HG03280 (cell line): ENCODE results near the gene CYB5RL.

Experiments
- ATAC-seq: cut with Tn5 transposase; IDR thresholded peaks from one replicate; pipeline ENCODE4 v1.9.1; 2021; ENCODE audit warnings: mild to moderate bottlenecking, moderate library complexity; ENCODE audit not compliant: unreplicated experiment

CYB5RL gene

GRCh38 chr1:54161495-54162168 lies 38.2 kb downstream of the CYB5RL start:
- ATAC-seq, result no peak

- ATAC-seq, result no peak
Measured at GRCh38 chr1:54160351-54160750, 39.5 kb downstream of the CYB5RL start.

GRCh38 chr1:54159733-54160316 lies 40.0 kb downstream of the CYB5RL start:
- ATAC-seq, result no peak

- no peak for ATAC-seq
Measured at GRCh38 chr1:54158071-54158470, 41.8 kb downstream of the CYB5RL start.

- no peak for ATAC-seq
Measured at GRCh38 chr1:54157401-54157800, 42.4 kb downstream of the CYB5RL start.

GRCh38 chr1:54156986-54157385 lies 42.8 kb downstream of the CYB5RL start:
- no peak for ATAC-seq

- no peak for ATAC-seq
Measured at GRCh38 chr1:54156201-54156600, 43.6 kb downstream of the CYB5RL start.

GRCh38 chr1:54153535-54154439 lies 46.0 kb downstream of the CYB5RL start:
- ATAC-seq, result no peak

GRCh38 chr1:54152696-54153095 lies 47.1 kb downstream of the CYB5RL start, which contains the start of gene CDCP2:
CDCP2 (minus strand) TSS chr1:54153000; CDS start chr1:54152922, 78 bp downstream.
- no peak for ATAC-seq

- ATAC-seq, result no peak
Measured at GRCh38 chr1:54151013-54151412, 48.8 kb downstream of the CYB5RL start.
